ENCODE results near the gene MYL5. TPM values are rescaled to one million over a fixed set of nuclear protein-coding genes. Genes with fewer than 3 reads are reported as not detected.

The MYL5 gene
- total and polyA plus RNA-seq, 2 of the 13 experiments (the other 11 are each of a cell fraction or from before 2014, with no cell fraction given), result 6.5 to 16.0 TPM

GRCh38 chr4:674172-675035, at the start of gene MYL5, which contains the start of gene ATP5ME (continued):
- TF ChIP-seq ZNF672 (CRISPR knock-in tag; IDR thresholded peaks at IDR 0.05) (no peak), TIGD3 (CRISPR knock-in tag; IDR thresholded peaks at IDR 0.05; ENCODE audit: borderline replicate concordance) (0 out of 2 replicates have a peak, but pooled peaks have one; percentile 46), ETS1 (CRISPR knock-in tag; IDR thresholded peaks at IDR 0.05) (no peak), RFX3 (CRISPR knock-in tag; IDR thresholded peaks at IDR 0.05) (no peak), ZNF513 (CRISPR knock-in tag; conservative IDR thresholded peaks at IDR 0.05) (no peak), CC2D1A (CRISPR knock-in tag; IDR thresholded peaks at IDR 0.05) (no peak), ZNF432 (CRISPR knock-in tag; IDR thresholded peaks at IDR 0.05; ENCODE audit: borderline replicate concordance) (no peak), TCF7L2 (IDR thresholded peaks at IDR 0.05; ENCODE audit: low read depth, low read length) (no peak), HHEX (CRISPR knock-in tag; IDR thresholded peaks at IDR 0.05) (no peak), SYNCRIP (IDR thresholded peaks at IDR 0.05; ENCODE audit: insufficient read depth, low read depth, low read length) (no peak), DBP (CRISPR knock-in tag; IDR thresholded peaks at IDR 0.05; ENCODE audit: not compliant biosample characterization) (no peak), MXD4 (CRISPR knock-in tag; IDR thresholded peaks at IDR 0.05) (peak; percentile 24; the same call in 1 of the 2 replicates), MEF2D (CRISPR knock-in tag; IDR thresholded peaks at IDR 0.05) (no peak), RFXAP (CRISPR knock-in tag; IDR thresholded peaks at IDR 0.05; ENCODE audit: borderline replicate concordance) (peak; percentile 75; the same call in 1 of the 2 replicates), ZNF761 (CRISPR knock-in tag; conservative IDR thresholded peaks at IDR 0.05) (no peak; the same call in 1 of the 2 replicates), CERS6 (CRISPR knock-in tag; IDR thresholded peaks at IDR 0.05) (no peak), ZNF878 (CRISPR knock-in tag; IDR thresholded peaks at IDR 0.05) (no peak), SETDB1 (CRISPR knock-in tag; IDR thresholded peaks at IDR 0.05; ENCODE audit: borderline replicate concordance) (no peak), SRSF9 (IDR thresholded peaks at IDR 0.05; ENCODE audit: borderline replicate concordance, insufficient read depth, low read depth, low read length, poor library complexity, severe bottlenecking) (no peak), ZNF468 (CRISPR knock-in tag; IDR thresholded peaks at IDR 0.05) (no peak), TOPORS (CRISPR knock-in tag; IDR thresholded peaks at IDR 0.05) (no peak), MEIS2 (CRISPR knock-in tag; IDR thresholded peaks at IDR 0.05) (peak; percentile 14)
